Kidney epithelial cell (primary cell): ENCODE measurements around the gene EPB41. TPM values are rescaled to one million over a fixed set of nuclear protein-coding genes. Genes with fewer than 3 reads are reported as not detected.

ENCODE experiments used
- DNase-seq: peaks from one replicate; pipeline ENCODE4 v3.0.0-alpha.2; 2010; ENCODE audit warnings: low read depth
- H3K27me3 ChIP-seq: 2 replicates; pipeline ENCODE4 v1.6.0; 2011; ENCODE audit warnings: low read length; ENCODE audit not compliant: control insufficient read depth, insufficient read depth
- H3K36me3 ChIP-seq: 2 replicates; pipeline ENCODE4 v1.5.1; 2011; ENCODE audit warnings: low read length; ENCODE audit not compliant: control insufficient read depth, insufficient read depth
- H3K4me3 ChIP-seq: 2 replicates; pipeline ENCODE4 v1.5.1; 2011; ENCODE audit warnings: low read depth, mild to moderate bottlenecking, control low read depth, low read length
- CTCF ChIP-seq: IDR thresholded peaks from 2 replicates; pipeline ENCODE4 v1.5.1; 2011; ENCODE audit warnings: mild to moderate bottlenecking, moderate library complexity, low read length, control low read depth, inconsistent platforms; ENCODE audit not compliant: insufficient read depth, poor library complexity, severe bottlenecking
- total RNA-seq: library from RNA; depleted of rRNA; stranded (reverse); fragments of >200 nt; gene quantifications from 2 replicates; pipeline ENCODE4 v1.2.3, GENCODE V29; 2015

EPB41 gene
- total RNA-seq, 1 donor from 2014 or later = 40.7 TPM

GRCh38 chr1:29152046-29152805, 237.9 kb downstream of the EPB41 start:
- Histone ChIP-seq H3K4me3 (no peak overlapping the region), H3K36me3 (peaks cover 1% of the 10 kb centered on the region), H3K27me3 (no peaks in the 10 kb centered on the region)
- TF ChIP-seq CTCF = no peak
- DNase-seq = no peak

- Histone ChIP-seq H3K27me3 (no peaks in the 10 kb centered on the region), H3K4me3 (no peak overlapping the region), H3K36me3 (peaks cover 1% of the 10 kb centered on the region)
- DNase-seq = no peak
- TF ChIP-seq CTCF = no peak
Observed at GRCh38 chr1:29156543-29157268, 242.3 kb downstream of the EPB41 start.

- H3K36me3 ChIP-seq = peaks cover 1% of the 10 kb centered on the region
- DNase-seq = no peak
- H3K4me3 ChIP-seq = no peak overlapping the region
- H3K27me3 ChIP-seq = no peaks in the 10 kb centered on the region
- no peak for TF ChIP-seq CTCF
Observed at GRCh38 chr1:29157269-29157601, 242.9 kb downstream of the EPB41 start.

GRCh38 chr1:29159773-29160172, 245.4 kb downstream of the EPB41 start:
- no peak overlapping the region for H3K4me3 ChIP-seq
- H3K27me3 ChIP-seq = no peaks in the 10 kb centered on the region
- TF ChIP-seq CTCF = no peak
- DNase-seq = no peak
- H3K36me3 ChIP-seq = no peaks in the 10 kb centered on the region

GRCh38 chr1:29162025-29162424, 247.7 kb downstream of the EPB41 start:
- no peak overlapping the region for H3K4me3 ChIP-seq
- no peak for DNase-seq
- TF ChIP-seq CTCF = no peak
- no peaks in the 10 kb centered on the region for H3K36me3 ChIP-seq
- no peaks in the 10 kb centered on the region for H3K27me3 ChIP-seq
